ENCODE data around the gene ALOX15.

GRCh38 chr17:4634976-4635375 lies 6.5 kb downstream of the ALOX15 start:
- no peak for TF ChIP-seq CTCF (IDR thresholded peaks at IDR 0.05; ENCODE audit: low read depth, low read length, poor library complexity, severe bottlenecking)
- TF ChIP-seq EZH2phosphoT487 (IDR thresholded peaks at IDR 0.05; ENCODE audit: borderline replicate concordance, low read length): no peak
